ENCODE data around the gene SNTG2.

Gene SNTG2

DNA sequence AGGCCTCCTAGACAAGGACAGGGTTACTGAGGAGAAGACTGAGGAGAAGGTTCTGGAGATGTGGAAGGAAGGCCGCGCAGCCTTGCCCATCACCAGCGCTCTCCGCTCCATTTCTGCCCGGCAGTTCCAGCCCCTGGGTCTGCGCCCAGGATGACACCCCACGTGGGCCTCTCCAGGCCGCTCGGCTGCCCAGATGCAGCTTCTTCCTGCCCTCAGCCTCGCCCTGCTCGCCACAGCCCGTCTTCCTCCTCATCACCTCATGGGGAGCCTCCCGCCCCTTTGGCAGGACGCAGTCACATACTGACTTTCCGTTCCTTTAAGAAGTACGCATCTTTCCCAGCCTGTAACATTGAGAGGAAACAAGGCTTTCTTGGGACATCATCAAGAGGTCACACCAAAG lies 37.1 kb downstream of the SNTG2 start:
- DNase-seq (ENCODE audit: low read depth in 4 of 4, low spot score in 1 of 4): no peak

DNA sequence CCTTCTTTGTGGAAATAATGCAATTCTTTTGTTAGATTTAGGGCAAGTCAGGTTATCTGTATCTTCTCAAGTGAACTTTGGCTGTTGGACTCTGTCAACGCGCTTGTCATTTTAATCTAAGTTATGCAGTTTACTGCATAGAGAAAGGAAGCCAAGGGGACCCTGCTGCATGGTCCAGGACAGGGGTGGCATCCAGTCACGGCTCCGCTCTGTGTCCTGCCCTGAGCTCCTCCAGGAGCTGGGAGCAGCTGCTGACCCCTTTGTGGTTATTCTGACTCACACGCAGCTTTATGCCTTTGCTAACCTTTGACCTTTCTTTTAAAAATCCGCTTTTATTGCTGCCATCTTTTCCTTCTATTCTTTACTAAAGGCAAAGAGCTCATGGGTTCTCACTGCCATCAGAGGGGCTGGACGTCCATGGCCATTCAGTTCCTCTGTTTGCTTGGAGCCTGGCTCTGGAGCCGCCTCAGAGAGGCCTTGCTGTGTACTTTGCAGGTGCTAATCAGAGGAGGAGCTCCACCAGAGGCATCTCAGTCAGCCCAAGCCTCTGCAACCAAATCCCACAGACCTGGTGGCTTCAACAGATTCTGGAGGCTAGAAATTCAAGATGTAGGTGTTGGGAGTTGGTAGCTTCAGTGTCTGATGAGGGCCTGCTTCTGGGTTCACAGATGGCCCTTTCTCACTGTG lies 39.3 kb downstream of the SNTG2 start:
- DNase-seq (ENCODE audit: low read depth in 4 of 4, low spot score in 1 of 4): no peak

DNA sequence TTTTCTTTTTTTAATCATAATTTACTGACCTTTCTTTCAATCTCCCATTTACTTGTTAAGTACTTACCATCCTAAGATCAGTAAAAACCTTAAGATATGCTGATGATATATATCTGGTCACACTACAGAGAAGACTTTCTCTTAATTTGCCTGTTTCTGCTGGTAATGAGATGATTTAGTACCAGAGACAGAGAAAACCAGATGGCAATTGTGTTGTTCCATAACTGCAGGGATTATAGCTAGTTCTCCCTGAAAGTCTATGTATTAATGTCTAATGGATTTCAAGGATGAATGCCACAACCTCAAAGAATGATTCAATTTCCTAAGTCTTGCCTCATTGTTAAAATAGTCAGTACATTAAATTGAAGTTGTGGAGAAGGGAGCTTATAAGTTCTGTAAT lies 40.3 kb downstream of the SNTG2 start:
- DNase-seq (ENCODE audit: low read depth in 4 of 4, low spot score in 1 of 4): no peak

DNA sequence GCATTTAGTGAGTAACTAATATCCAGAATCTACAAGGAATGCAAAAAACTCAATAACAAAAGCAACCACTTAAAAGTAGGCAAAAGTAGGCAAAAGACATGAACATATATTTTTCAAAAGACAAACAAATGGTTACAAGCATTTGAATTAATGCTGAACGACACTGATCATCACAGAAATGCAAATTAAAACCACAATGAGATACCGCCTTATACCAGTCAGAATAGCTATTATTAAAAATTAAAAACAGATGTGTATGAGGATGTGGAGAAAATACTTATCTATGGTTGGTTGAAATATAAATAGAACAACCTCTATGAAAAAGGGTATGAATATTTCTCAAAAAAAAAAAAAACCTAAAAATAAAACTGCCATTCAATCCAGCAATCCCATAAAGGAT lies 51.7 kb downstream of the SNTG2 start:
- no peak for DNase-seq (ENCODE audit: low read depth in 4 of 4, low spot score in 1 of 4)

DNA sequence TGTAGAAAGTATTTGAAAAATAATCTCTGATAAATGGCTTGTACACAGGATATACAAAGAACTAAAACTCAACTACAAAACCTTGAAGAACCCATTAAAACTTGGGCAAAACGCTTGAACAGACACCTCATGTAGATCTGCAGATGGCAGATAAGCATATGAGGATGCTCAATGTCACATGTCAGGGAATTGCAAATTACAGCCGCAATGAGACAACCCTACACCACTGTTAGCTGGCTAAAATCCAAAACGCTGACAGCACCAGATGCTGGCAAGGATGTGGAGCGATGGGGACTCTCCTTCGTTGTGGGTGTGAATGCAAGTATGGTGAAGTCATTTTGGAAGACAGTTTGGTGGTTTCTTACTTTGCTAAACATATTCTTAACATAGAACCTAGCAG lies 53.7 kb downstream of the SNTG2 start:
- DNase-seq (ENCODE audit: low read depth in 4 of 4, low spot score in 1 of 4): no peak

DNA sequence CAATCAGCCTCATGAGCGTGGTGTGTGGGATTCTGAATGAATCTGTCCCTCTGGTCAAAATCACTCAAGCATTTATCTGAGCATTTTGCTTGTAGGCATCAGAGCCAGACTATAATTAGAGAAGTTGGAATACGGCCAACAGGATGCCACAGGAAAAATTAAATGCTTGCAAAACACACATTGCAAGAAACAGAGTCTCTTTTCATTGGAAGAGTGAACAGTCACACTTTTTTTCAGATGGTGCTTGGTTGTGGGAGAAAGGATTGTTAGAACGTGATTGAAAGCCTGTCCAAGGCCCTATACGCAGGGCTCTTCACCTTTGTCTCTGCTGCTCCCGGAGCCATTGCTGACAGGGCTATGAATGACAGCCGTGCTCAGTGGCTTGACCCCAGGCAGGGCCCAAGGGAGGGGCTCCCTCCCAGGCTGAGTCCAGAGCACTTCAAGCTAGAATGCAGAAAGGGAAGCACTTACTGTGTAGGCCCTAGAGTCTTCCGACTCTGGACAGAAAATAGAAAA lies 59.8 kb downstream of the SNTG2 start:
- no peak for DNase-seq (ENCODE audit: low read depth in 4 of 4, low spot score in 1 of 4)

DNA sequence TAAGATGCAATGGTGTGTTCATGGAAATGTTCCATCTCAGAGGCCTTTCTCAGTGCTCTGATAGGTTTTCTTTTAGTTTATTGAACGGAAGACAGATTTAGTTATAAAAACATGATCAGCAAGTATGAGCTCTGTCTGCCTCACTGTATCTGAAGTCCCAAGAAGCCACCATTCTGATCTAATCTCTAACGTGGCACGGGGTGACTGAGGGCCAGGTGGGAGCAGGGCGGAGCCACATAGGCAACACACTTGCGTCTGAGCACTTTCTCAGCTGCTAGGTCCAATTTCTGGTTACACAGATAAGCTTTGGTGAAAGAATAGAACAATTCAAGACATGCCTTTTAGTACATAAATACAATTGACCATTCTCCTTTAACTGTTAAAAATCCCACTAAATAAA lies 60.4 kb downstream of the SNTG2 start:
- no peak for DNase-seq (ENCODE audit: low read depth in 4 of 4, low spot score in 1 of 4)

DNA sequence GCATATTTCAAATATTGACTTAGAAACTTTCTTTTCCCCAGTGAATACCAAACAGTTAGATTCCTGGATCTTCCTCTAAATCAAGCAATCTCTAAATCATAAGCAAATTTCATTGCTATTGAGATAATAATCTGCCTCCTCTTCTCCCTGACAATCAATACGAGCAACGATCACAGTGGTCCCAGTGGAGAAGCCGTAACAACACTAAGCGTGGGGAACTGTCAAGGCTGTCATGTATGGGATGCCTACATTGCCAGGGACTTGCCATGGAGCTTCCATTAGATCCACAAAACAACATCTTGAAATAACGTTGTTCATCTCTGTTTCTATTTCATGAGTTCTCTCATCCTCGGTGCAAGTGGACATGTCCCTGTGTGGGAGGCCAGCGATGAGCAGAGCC lies 61.3 kb downstream of the SNTG2 start:
- DNase-seq (ENCODE audit: low read depth in 4 of 4, low spot score in 1 of 4): no peak

DNA sequence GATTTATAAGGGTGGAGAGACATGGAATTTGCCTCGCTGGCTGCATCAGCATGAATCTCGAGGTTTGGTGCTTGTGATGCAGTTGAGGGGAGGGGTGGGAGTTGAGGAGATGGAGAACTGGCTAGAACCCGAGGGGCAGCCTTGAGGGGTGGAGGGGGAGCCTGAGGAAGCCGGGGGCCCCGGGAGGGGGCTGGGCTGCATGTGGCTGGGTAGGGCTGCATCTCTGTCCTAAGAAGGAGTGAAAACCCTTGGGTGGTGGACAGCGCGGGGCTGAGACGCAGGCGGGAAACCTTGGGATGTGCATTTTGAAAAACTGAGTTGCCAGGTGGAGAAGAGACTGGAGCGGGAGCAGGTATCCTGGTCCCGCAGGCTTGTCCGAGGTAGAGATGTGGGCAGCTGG lies 64.2 kb downstream of the SNTG2 start:
- DNase-seq (ENCODE audit: low read depth in 4 of 4, low spot score in 1 of 4): no peak

DNA sequence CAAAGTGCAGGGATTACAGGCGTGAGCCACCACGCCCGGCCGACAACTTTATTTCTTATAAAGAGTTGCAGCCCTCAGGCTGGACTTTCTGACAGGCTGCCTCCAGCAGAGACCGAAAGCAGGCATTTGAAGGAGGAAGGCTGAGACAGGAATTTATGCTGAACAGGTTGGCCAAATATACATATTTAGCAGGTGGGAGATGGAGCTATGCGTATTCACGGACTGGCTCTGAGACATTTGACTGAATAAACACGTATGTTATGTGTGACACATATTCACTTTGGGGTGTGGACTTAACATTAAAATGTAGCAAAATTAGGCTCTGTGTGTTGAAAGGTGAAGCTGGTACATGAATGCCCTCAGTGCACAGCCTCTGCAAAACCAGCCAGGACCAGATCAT lies 65.9 kb downstream of the SNTG2 start:
- DNase-seq (ENCODE audit: low read depth in 4 of 4, low spot score in 1 of 4): no peak

DNA sequence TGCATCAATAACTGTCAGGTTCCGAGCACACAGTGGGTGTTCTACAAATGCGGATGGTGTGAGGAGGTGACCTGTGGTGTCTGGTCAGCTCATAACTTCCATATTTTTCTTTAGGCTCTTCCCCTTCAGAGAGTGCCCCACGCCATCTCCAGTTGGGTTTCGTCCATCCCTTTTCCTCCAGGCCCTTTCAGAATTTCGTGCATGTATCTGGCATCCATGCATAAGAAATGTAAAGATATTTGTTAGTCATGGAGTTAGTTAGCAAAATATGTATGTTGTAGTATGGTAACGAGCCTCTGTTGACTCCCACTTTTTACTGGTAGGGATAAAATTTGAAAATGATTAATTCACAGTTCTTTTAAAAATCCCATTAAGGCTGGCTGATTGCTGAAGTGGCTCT lies 67.2 kb downstream of the SNTG2 start:
- no peak for DNase-seq (ENCODE audit: low read depth in 4 of 4, low spot score in 1 of 4)

DNA sequence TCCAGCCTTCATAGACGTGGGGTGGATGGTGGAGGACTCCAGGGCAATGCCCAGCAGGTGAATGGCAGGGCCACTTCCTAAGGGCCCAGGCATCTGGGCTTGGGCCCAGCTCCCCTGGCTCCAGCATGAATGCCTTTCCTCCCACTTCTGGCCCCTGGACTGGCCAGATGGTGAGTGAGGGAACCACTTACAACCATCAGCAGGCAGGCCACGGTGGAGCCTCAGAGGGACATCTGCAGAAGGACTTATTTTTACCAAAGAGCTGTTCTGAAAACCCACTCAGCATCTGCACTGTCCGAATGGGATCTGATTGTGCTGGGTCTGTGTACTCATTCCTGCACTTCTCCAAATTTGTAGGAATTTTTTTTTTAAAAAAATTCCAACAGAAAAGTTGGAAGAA lies 69.6 kb downstream of the SNTG2 start:
- no peak for DNase-seq (ENCODE audit: low read depth in 4 of 4, low spot score in 1 of 4)

DNA sequence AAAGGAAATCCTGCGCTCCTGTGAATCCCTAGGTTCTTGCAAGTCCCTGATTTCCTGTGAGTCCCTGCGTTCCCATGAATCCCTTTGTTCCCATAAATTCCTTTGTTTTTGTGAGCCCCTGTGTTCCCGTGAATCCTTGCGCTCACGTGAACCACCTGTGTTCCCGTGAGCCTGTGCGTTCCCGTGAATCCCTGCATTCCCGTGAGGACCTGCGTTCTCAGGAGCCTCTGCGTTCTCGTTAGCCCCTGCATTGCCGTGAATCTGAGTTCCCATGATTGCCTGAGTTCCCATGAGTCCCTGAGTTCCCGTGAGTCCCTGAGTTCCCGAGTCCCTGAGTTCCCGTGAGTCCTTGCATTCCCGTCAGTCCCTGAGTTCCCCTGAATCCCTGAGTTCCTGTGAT lies 71.5 kb downstream of the SNTG2 start:
- no peak for DNase-seq (ENCODE audit: low read depth in 4 of 4, low spot score in 1 of 4)

DNA sequence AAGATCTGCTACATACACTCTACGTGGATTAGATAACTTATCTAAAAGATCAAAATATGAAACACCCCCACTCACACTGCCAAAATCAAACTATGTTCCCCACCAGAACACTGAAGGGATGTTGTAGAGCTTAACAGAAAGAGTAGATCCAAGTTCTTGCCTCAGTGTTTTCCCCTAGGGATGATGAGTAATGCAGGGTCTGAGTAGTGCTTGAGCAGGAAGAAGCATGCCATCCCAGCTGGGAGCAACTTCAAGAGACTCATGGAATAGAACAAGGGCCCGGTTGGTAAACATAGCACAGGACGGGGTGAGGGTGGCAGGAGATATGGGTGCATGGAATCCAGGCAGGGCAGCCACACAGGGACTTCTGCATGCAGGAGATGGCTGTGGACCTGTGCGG lies 74.3 kb downstream of the SNTG2 start:
- no peak for DNase-seq (ENCODE audit: low read depth in 4 of 4, low spot score in 1 of 4)

DNA sequence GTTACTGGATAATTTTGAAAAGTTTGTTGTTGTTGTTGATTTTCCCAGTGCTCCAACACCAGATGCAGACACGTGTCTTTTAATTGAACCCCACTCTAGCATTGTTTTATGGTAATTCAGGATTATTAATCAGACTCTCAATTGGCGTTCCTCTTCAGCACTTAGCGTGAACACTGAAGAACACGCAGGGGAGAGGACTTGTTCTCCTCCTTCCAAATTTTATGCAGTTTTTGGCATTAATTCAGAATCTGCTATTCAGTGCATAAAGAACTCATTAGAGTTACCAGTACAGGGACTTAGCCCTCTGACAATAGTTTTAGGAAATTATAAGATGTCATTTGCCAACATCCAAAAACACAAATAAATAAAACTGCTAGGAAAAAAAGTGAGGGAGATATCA lies 75.5 kb downstream of the SNTG2 start:
- no peak for DNase-seq (ENCODE audit: low read depth in 4 of 4, low spot score in 1 of 4)

DNA sequence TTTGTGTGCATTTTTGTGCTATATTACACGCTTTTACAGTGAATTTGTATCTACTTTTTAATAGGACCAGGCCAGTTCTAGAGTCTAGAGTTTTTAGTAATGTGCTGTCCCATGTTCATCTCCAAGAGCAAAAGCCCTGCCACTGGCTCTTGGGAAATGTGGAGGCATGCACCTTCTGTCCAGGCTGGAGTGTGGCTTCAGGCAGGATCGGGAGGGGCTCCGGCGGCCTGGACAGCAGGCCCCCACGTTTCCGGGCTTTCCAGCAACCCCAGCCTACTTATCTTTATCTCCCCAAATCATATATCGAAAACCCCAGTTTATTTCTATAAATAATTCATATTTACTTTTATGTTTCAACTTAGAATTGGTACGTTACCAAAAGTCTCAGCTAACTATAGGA lies 78.2 kb downstream of the SNTG2 start:
- DNase-seq (ENCODE audit: low read depth in 4 of 4, low spot score in 1 of 4): no peak

DNA sequence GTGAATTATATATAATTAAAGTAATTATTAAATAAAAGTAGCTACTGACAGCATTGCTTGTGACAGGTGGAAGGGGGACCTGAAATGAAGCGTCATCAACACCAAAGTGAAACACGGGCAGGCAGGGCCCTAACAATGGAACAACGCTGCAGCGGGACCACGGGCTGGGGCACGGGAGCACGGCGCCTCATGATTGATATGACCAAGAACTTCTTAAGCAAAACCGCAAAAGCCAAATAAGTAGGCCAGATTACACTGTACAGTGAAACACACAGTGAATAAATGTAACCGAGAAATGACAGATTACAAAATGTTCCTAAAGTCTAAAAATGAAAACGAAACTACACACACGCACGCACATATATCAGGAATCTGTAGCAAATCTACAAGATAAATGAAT lies 81.4 kb downstream of the SNTG2 start:
- peak in 1 of 4 experiments; percentile 3 for DNase-seq (ENCODE audit: low read depth in 4 of 4, low spot score in 1 of 4)

DNA sequence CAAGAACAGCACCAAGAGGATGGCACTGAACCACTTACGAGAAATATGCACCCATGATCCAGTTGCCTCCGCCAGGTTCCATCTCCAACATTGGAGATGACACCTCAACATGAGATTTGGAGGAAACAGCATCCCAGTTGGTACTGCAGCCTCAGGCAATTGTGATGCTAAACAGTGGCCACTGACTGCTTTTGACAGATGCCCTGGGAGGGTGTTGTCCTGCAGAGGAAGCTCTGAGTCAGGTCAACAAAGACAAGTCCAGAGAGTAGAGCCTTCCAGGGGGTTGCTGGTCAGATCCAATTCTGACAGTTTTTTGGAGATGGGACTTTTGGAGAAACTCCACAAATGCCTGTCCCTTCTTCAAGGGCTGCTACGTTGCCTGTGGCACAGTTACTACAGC lies 82.4 kb downstream of the SNTG2 start:
- DNase-seq (ENCODE audit: low read depth in 4 of 4, low spot score in 1 of 4): no peak

DNA sequence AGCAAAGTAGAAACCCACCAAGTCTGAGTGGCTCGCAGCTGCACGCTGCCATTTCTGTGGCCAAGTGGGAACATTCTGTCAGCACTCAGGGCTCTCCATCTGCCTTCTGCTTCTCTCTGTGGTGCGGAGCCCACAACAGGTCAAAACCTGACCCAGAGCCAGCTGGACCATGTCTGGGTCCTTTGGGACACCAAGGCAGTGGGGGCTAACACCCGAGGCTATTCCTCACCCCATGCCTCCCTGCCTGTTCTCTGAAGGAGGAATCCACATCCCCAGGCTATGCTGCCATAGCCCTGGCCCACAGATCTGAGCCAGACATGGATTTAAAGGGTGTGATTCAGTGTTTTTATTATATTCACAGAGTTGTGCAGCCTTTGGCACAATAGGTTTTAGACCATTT lies 86.4 kb downstream of the SNTG2 start:
- DNase-seq (ENCODE audit: low read depth in 4 of 4, low spot score in 1 of 4): no peak

DNA sequence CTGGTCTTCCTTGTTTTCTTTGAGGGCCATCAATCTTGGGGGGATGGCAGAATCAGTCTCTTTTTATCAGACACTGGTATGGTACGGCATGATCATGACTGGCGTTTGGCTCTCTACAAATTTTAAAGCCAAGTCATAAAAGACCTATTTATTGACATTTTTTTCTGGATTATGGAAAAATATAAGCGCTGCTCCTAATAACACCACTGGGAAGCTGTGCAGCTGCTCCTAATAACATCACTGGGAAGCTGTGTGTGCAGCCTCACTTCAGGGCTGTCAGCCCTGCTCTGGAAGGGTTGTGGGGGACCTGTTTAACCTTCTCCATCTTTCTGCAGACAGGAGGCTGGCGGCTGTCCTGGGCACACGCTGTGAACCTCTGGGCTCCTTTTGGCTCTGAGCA lies 88.9 kb downstream of the SNTG2 start:
- no peak for DNase-seq (ENCODE audit: low read depth in 4 of 4, low spot score in 1 of 4)

DNA sequence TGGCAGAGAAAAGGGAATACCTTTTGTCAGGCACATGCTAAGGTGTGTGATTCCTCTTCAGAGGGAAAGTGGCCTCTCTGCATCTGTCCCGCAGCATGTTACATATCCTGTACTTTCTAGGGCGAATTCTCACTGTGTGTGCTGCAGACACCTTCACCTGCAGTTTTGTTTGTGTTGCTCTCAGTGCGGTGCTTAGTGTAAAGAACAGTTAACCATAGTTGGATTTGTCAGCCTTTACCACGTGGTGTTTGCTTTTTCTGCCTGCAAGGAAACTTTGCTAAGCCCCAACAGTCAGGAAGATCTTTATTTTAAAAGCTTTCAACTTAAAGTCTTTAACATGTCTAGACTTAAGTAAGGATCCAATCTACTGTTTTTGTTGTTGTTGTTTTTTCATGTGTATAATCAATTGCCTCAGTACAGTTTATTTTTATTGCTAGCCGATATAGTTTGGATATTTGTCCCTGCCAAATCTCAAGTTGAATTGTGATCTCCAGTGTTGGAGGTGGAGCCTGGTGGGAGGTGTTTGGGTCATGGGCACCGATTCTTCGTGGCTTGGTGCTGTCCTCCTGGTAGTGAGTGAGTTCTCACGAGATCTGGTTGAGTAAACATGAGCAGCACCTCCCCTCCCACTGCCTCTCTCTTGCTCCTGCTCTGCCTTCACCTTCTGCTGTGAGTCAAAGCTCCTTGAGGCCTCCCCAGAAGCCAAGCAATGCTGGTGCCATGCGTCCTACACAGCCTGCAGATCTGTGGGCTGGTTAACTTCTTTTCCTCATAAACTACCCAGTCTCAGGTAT lies 90.6 kb downstream of the SNTG2 start:
- no peak for DNase-seq (ENCODE audit: low read depth in 4 of 4, low spot score in 1 of 4)

DNA sequence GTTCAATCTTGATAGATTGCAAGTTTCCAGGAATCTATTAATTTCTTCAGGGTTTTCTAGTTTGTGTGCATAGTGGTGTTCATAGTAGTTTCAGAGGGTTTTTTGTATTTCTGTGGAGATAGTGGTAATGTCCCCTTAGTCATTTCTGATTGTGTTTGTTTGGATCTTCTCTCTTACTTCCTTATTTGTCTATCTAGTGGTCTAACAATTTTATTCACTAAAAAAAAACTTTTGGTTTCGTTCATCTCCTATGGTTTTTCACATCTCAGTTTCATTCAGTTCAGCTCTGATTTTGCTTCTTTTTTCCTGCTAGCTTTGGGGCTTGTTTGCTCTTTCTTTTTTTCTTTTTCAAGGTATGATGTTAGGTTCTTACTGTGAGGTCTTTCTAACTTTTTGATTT lies 94.5 kb downstream of the SNTG2 start:
- no peak for DNase-seq (ENCODE audit: low read depth in 4 of 4, low spot score in 1 of 4)

DNA sequence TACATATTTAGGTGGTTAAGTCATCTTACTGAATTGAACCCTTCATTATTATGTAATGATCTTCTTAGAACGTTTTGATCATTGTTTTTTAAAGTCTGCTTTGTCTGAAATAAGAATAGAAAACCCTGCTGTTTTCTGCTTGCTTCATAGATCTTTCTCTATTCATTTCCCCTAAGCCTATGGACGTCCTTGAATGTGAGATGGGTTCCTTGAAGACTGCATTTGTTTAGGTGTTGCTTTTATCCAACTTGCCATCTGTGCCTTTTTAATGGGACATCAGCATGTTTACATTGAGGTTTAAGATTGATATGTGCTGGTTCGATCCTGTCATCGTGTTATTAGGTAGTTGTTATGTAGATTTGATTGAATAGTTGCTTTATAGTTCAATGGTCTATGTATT lies 95.4 kb downstream of the SNTG2 start:
- DNase-seq (ENCODE audit: low read depth in 4 of 4, low spot score in 1 of 4): no peak

Measured in stimulated activated CD4-positive, alpha-beta T cell treated with anti-CD3 and anti-CD28 coated beads, Interleukin-1b, Interleukin-23, amount 100 ng/mL, for 24 hours (primary cell).